Skeletal muscle tissue (tissue), 4 donors: Measurements from ENCODE around the gene HDAC4. TPM values are rescaled to one million over a fixed set of nuclear protein-coding genes. Genes with fewer than 3 reads are reported as not detected.
A peak's percentile ranks its signal among the peaks of the same experiment; 100 is the strongest.

Experiments used
- H3K27ac ChIP-seq: one replicate; pipeline ENCODE4 v1.7.0; 2013; ENCODE audit warnings: mild to moderate bottlenecking, low read depth, low read length, inconsistent platforms
- H3K27me3 ChIP-seq, 3 donors: one replicate each; pipeline ENCODE4 v1.7.0; 2013; ENCODE audit warnings: low read length in 3 of 3; ENCODE audit not compliant: control insufficient read depth in 3 of 3, insufficient read depth in 3 of 3
- H3K36me3 ChIP-seq, 3 donors: one replicate each; pipeline ENCODE4 v1.7.0; 2013; ENCODE audit warnings: low read length in 3 of 3; ENCODE audit not compliant: control insufficient read depth in 3 of 3, insufficient read depth in 3 of 3
- H3K4me1 ChIP-seq, 3 donors: one replicate each; pipeline ENCODE4 v1.7.0; 2013; ENCODE audit warnings: low read length in 3 of 3, mild to moderate bottlenecking in 3 of 3; ENCODE audit not compliant: control insufficient read depth in 3 of 3, insufficient read depth in 3 of 3
- H3K4me3 ChIP-seq, 3 donors: one replicate each; pipeline ENCODE4 v1.7.0; 2013; ENCODE audit warnings: low read length in 3 of 3
- H3K9ac ChIP-seq, 3 donors: one replicate each; pipeline ENCODE4 v1.7.0; 2013; ENCODE audit warnings: low read length in 3 of 3, mild to moderate bottlenecking in 3 of 3, moderate library complexity in 2 of 3, low read depth in 1 of 3
- H3K9me3 ChIP-seq, 3 donors: one replicate each; pipeline ENCODE4 v1.7.0; 2013; ENCODE audit warnings: low read length in 3 of 3; ENCODE audit not compliant: control insufficient read depth in 3 of 3
- total RNA-seq: library from RNA; depleted of rRNA; stranded (reverse); fragments of >200 nt; gene quantifications from one replicate; pipeline ENCODE4 v1.2.3, GENCODE V29; 2014
- donor health status: Osteomylitis.

HDAC4 gene
- total RNA-seq, 1 donor from 2014 or later: 23.5 TPM

- Histone ChIP-seq H3K9me3 (peaks cover 0 to 3% (median 2%) of the 10 kb centered on the region in 3 donors), H3K4me3 (no peak overlapping the region), H3K9ac (no peak overlapping the region), H3K27ac (no peak overlapping the region), H3K4me1 (no peaks in the 10 kb centered on the region), H3K36me3 (peaks cover 45 to 48% (median 48%) of the 10 kb centered on the region in 3 donors), H3K27me3 (no peaks in the 10 kb centered on the region)
Measured at GRCh38 chr2:239175181-239175580, 225.6 kb downstream of the HDAC4 start.

- H3K27ac ChIP-seq: no peak overlapping the region
- no peaks in the 10 kb centered on the region for H3K27me3 ChIP-seq
- no peak overlapping the region for H3K4me3 ChIP-seq
- peaks cover 0 to 3% (median 2%) of the 10 kb centered on the region in 3 donors for H3K9me3 ChIP-seq
- peaks cover 35 to 36% (median 36%) of the 10 kb centered on the region in 3 donors for H3K36me3 ChIP-seq
- peaks cover 0 to 2% (median 0%) of the 10 kb centered on the region in 3 donors for H3K4me1 ChIP-seq
- no peak overlapping the region for H3K9ac ChIP-seq
Measured at GRCh38 chr2:239173301-239173700, 227.5 kb downstream of the HDAC4 start.

GRCh38 chr2:239171643-239172042 lies 229.2 kb downstream of the HDAC4 start:
- Histone ChIP-seq H3K4me3 (no peak overlapping the region), H3K9me3 (peaks cover 0 to 3% (median 2%) of the 10 kb centered on the region in 3 donors), H3K4me1 (peaks cover 0 to 13% (median 12%) of the 10 kb centered on the region in 3 donors), H3K27me3 (no peaks in the 10 kb centered on the region), H3K9ac (no peak overlapping the region), H3K27ac (no peak overlapping the region), H3K36me3 (peaks cover 26 to 30% (median 27%) of the 10 kb centered on the region in 3 donors)

GRCh38 chr2:239169311-239170048 lies 231.3 kb downstream of the HDAC4 start:
- Histone ChIP-seq H3K36me3 (peaks cover 12 to 18% (median 15%) of the 10 kb centered on the region in 3 donors), H3K27ac (no peak overlapping the region), H3K9me3 (peaks cover 0 to 2% (median 0%) of the 10 kb centered on the region in 3 donors)

GRCh38 chr2:239168575-239168974 lies 232.2 kb downstream of the HDAC4 start:
- H3K4me3 ChIP-seq: no peak overlapping the region
- H3K9ac ChIP-seq: no peak overlapping the region
- H3K27me3 ChIP-seq: no peaks in the 10 kb centered on the region
- peaks cover 0 to 2% (median 0%) of the 10 kb centered on the region in 3 donors for H3K9me3 ChIP-seq
- H3K4me1 ChIP-seq: peaks cover 0 to 16% (median 13%) of the 10 kb centered on the region in 3 donors
- H3K27ac ChIP-seq: no peak overlapping the region
- H3K36me3 ChIP-seq: peaks cover 13 to 23% (median 22%) of the 10 kb centered on the region in 3 donors

More at GRCh38 chr2:239169311-239170048, 231.3 kb downstream of the HDAC4 start:
- Histone ChIP-seq H3K4me1 (peaks cover 0 to 16% (median 13%) of the 10 kb centered on the region in 3 donors), H3K27me3 (no peaks in the 10 kb centered on the region), H3K9ac (no peak overlapping the region), H3K4me3 (no peak overlapping the region)

- Histone ChIP-seq H3K4me3 (no peak overlapping the region), H3K9me3 (peaks cover 0 to 2% (median 0%) of the 10 kb centered on the region in 3 donors), H3K9ac (peak overlapping the region in 1 of 3 donors; percentile 50), H3K27ac (peak overlapping the region; percentile 3), H3K4me1 (peaks cover 0 to 16% (median 13%) of the 10 kb centered on the region in 3 donors), H3K36me3 (peaks cover 19 to 29% (median 28%) of the 10 kb centered on the region in 3 donors), H3K27me3 (no peaks in the 10 kb centered on the region)
Measured at GRCh38 chr2:239167766-239168444, 232.9 kb downstream of the HDAC4 start.

- Histone ChIP-seq H3K4me3 (no peak overlapping the region), H3K36me3 (peaks cover 25 to 36% (median 36%) of the 10 kb centered on the region in 3 donors), H3K27ac (no peak overlapping the region), H3K9ac (no peak overlapping the region), H3K4me1 (peaks cover 0 to 16% (median 13%) of the 10 kb centered on the region in 3 donors), H3K27me3 (no peaks in the 10 kb centered on the region), H3K9me3 (peaks cover 0 to 2% (median 0%) of the 10 kb centered on the region in 3 donors)
Measured at GRCh38 chr2:239167011-239167673, 233.7 kb downstream of the HDAC4 start.

GRCh38 chr2:239166201-239166834 lies 234.5 kb downstream of the HDAC4 start:
- no peaks in the 10 kb centered on the region for H3K27me3 ChIP-seq
- H3K4me3 ChIP-seq: no peak overlapping the region
- peaks cover 0 to under 1% (median 0%) of the 10 kb centered on the region in 3 donors for H3K9me3 ChIP-seq
- no peak overlapping the region for H3K9ac ChIP-seq
- H3K4me1 ChIP-seq: peaks cover 0 to 16% (median 13%) of the 10 kb centered on the region in 3 donors
- H3K36me3 ChIP-seq: peaks cover 29 to 43% (median 42%) of the 10 kb centered on the region in 3 donors
- H3K27ac ChIP-seq: no peak overlapping the region

GRCh38 chr2:239165206-239165831 lies 235.5 kb downstream of the HDAC4 start:
- Histone ChIP-seq H3K27me3 (no peaks in the 10 kb centered on the region), H3K4me1 (peaks cover 0 to 16% (median 13%) of the 10 kb centered on the region in 3 donors), H3K36me3 (peaks cover 37 to 53% (median 51%) of the 10 kb centered on the region in 3 donors), H3K9ac (no peak overlapping the region), H3K9me3 (no peaks in the 10 kb centered on the region), H3K27ac (no peak overlapping the region), H3K4me3 (no peak overlapping the region)
